ENCODE data around the gene PCSK2.

PCSK2 gene

DNA sequence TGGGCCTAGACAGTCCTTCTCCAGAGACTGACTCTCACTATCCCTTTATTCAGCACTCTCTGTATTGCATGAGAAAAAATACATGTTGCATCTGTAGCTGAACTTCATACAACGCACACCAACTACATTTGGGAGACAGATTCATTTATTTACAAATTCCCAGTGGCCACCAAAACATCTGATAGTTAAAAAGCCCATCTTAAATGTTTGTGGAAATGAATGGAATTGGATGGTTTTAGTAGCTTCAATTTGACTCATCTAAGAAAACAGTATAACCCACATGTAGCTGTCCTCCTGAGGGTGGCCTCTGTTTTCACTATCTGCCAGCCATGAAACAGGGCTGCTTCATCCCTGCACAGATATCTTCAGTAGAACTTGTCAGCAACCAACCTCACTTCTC, 116.3 kb downstream of the PCSK2 start:
- no peak for DNase-seq

DNA sequence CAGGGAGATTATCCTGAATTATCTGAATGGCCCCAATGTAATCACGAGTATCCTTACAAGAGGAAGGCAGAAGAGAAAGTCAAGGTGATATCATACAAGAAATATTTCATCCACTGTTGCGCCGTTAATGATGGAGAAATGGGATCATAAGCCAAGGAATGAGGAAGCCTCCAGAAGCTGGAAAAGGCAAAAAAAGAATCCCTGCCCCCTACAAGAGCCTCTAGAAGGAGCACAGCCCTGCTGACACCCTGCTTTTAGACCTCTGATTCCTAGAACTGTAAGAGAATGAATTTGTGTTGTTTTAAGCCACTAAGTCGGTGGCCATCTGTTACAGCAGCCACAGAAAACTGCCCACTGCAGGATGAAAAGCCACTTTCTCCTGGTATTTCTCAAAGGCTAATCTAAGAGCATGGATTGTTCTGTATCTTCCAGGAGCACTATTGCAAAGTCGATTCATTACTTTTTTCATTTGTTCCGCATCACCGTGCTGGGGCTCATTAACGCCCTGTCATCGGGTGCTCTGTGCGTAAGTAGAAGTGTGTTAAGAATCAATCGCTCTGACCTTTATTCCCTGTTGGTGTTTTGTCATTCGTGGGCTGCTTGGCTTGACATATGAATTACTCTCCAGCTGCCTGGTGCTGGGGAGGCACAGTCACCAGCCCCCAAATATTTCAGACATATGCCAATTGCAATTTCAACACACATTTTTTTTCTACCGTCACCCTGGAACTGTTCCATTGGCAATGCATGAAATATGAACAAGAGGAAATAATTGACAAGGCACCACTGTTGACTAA, 117.0 kb downstream of the PCSK2 start:
- DNase-seq: peak; percentile 82

DNA sequence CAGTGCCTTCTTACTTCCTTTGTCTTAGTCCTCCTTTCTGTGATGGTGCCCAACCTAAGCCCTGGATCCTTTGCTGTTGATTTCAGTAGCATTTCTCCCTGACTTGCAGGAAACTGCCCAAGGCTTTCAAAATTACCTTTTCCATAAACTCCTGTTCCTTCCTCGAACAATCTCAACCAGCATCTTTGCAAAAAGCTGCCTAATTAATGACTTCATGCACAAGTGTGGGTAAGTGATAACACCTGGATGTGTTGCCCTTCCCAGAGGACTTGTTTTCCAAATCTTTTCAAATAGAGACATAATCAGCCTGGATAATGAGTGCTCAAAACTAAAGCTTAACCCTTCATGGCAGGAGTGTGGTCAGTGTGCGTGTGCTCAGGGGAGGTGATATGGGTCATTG, 118.0 kb downstream of the PCSK2 start:
- no peak for DNase-seq

DNA sequence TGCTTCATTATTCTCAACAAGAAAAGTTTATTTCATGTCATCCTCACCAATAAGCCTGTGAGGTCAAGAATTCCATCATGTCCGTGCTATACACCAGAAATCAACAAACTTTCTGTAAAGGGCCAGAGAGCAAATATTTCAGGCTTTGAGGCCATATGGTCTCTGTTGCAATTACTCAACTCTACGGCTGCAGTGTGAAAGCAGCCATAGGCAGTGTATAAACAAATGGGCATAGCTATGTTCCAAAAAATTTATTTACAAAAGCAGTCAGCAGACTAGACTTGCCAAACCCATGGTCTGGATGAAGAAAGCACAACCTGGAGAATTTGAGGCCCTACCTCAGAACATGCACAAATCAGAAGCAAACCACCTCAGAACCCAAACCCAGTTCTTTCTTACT, 118.5 kb downstream of the PCSK2 start:
- no peak for DNase-seq

DNA sequence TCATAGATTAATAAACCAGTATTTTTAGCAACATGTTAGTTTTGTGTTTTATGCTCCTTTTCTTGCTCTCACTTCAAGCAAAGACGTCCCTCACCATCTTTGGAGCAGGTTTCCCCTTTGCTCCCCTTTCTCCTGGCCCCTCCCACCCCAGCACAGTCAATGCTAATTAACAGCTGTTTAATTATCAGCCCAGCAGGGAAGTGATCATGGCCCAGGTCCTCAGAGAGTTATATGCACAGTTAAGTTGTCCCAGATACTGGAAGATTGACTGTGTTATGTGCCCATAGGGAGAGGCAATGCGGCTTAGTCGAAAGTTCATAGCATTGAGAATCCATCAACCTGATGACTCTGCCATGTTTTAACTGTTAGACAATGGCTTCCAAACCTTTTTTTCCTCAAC, 123.5 kb downstream of the PCSK2 start:
- DNase-seq: no peak

DNA sequence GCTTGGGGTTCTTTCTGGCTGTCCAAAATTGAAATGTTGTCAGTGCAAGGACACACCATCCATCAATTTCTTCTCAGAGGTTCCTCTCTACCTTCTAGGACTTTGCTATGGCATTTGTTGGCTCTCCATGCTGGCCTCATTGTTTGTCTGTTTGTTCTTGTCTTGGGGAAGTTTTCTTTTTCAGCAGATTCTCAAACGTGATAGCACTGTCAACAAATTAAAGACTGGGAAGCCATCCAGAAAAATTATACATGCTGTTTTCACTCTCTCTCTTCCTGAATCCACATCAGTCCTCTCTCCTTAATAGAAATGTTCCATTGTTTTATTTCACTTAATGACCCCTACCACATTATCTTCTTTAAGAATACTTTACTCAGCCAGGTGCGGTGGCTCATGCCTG, 130.4 kb downstream of the PCSK2 start:
- no peak for DNase-seq

DNA sequence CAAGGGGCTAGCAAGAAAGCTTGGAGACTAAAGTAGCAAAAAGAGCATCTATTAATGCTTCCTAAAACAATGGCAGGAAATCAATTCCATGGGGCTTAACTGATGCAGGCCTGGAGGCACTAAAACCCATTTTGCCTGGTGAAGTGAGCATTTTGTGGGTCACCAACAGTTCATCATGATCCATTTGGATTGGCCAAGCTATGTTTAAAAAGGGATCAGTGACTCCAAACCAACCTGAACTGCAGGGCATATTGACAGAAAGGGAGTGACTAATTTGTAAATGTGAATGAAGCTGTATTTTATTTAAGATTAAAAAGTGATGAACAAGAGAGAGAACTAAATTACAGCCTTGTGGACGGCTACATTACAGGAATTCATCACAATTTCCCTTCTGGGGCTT, 132.0 kb downstream of the PCSK2 start:
- no peak for DNase-seq

DNA sequence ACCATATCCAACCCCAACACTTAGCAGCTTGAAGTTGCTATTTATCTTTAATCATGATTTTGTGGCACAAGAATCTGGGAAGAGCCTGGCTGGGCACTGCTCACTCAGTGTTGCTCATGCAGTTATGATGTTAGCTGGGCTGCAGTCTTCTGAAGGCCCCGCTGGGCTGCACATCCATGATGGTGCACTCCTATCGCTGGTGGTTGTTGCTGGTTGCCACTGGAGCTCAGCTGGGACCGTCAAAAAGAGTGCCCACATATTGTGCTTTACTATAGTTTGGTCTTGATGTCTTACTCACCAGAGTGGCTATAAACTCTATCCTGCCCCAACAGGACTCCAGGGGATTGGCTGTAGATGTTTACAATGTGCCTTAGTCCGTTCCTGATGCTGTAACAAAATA, 137.8 kb downstream of the PCSK2 start:
- no peak for DNase-seq

DNA sequence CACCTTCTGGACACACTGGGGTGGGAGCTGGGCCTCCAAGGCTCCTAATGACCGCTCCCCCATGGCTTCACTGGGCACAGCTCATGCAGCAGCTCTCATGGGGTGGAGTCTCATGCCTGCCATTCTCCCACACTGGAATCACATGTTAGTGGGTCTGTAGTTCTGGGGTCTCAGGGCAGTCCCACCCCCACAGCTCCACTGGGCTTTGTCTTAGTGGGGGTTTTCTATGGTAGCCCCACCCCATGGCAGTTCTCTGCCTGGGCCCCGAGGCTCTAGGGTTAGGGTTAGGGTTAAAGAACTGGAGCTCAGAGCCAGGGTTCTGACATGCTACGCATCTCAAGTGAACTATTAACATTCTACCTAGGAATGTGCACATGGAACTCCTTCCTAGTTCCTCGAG, 139.0 kb downstream of the PCSK2 start:
- no peak for DNase-seq

DNA sequence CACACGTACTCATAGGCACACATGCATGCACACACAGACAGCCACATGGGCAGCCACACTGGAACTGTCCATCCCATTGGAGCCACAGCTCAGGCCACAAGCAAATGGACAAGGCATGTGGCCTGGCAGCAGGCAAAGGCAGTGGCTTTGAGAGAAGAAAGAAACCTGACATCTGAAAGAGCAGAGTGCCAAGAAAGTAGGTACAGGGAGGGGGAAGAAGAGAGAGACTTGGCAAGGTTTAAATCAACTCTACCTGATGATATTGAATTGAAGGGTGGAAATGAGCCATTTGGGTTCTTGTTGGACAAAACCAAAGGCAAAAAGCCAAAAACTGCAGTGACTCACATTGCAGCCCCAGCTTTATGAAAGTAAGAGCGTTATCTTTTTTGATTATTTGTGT, 142.7 kb downstream of the PCSK2 start:
- no peak for DNase-seq

DNA sequence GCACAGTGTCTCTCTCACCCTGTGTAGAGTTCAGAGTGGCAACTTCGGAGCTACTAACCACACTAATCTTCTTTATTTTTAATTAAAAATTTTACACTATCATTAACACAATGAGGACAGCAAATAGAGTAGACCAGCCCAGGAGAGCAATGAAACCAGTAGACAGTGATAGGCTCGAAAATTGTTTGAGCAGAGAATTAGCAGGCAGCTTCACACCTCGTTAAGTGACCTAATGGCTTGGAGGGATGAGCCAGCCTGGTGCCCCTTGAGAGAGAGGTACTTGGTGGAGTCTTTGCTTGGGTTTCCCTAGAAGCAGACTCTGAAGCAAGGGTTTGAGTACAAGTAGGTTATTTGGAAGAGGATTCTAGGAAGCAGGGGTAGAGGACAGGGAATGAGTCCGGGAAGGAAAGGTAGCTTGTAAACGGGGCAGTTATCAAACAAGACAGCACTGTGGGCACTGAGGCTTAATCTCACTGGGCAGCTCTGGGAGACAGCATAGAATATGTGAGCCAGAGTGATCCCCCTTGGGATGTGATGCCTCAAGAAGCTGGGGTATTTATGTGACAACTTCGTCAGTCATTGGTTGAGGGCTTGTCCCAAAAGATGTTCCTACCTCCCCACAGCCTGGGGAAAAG, 146.1 kb downstream of the PCSK2 start:
- DNase-seq: no peak

DNA sequence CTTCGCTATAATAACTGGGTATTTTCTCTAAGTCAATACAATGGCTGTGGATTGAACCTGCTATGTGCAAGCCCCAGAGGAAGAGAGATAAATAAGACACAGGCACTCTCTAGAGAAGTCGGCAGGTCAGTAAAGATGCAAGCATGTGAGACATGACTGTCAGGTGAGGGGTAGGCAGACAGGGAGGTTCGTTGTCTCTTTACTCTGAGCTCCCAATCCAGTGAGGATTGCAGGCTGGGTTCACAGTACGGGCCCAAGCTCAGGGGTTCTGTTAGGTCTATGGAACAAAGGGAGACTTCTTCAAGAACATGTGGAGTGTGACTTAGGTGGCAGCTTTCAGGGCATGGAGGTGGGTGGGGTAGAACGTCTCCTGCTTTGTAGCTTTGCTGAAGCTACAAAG, 147.2 kb downstream of the PCSK2 start:
- no peak for DNase-seq

DNA sequence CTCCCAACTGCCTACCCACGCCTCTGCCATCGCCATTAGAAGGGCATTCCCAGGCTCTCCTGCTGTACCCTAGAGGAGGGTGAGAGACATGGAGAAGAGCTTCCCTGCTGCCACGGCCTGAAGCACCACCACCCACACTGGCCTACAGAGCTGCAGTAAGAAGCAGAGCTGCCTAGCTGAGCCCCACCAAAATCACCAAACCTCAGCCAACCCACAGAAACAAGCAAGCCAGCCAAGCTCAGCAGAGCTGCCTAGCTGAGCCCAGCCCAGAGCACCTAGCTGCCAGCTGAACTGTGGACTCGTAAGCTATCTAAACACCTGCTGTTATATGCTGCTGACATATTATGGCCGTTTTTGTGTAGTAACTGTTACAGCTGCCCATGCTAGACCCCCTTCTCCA, 149.2 kb downstream of the PCSK2 start:
- DNase-seq: no peak

DNA sequence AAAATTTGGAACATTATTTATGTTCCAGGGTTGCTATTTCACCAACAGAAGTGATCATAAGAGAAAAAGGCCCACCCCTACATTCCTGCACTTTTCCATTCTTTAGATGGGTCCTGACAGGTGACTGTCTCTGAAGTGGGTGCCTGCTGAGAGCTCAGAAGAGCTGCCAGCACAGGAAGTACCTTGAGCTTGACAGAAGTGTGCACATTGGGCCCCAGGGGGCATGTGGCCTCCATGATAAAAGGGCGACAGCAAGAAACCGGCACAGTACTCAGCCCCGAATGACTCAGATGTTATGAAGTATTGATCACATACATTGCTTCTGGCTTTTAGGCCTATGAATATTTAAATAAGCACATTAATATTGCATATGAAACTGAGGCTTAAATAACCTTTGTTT, 150.4 kb downstream of the PCSK2 start:
- DNase-seq: no peak

DNA sequence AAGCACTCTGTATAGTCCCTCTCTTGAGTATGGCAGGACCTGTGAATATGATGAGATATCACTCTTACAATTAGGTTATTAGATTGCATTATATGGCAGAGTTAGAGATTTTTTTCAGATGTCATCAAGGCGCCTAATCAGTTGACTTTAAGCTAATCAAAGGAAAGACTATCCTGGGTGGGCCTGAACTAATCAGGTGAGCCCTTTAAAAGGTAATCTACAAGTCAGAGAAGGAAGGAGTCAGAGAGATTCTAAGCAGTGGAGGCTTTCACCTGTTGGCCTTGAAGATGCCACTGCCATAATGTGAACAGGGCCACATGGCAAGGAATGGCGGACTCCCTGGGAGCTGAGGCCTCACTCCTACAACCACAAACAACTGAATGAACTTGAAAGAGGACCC, 152.8 kb downstream of the PCSK2 start:
- no peak for DNase-seq

DNA sequence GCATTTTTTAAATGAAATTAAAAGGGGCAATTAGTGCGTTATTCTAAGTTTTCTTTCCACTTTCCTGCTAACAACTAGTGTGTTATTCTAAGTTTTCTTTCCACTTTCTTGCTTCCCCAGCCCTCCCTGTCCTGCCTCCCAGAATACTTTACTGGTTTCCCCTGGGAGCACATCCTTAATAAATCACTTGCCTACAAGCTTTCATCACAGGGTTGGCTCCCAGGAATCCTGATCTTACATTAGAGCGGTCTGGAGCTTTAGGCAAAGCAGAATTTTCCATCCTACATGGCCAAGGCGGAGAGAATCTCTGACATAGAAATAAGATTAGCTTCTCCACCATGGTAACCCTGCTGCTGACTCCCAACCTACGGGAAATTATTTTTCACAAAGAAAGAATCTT, 154.0 kb downstream of the PCSK2 start:
- no peak for DNase-seq

DNA sequence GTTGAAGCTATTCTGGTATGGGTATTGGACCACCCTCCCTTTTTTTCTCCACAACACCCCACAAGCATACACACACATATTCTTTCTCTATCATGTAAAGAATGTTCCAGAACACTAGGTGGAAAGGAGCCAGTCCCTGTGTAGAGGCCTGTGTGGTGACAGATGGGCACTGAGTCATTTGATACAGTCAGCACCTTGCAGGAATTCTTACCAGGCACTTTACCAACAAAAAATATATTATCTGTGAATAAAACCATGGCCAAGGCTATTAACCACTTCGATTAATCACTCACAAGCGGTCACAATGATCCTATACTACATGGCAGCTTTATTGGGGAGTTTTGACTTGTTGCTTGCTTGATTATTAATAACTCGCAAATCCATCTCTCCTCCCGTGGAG, 154.9 kb downstream of the PCSK2 start:
- no peak for DNase-seq

DNA sequence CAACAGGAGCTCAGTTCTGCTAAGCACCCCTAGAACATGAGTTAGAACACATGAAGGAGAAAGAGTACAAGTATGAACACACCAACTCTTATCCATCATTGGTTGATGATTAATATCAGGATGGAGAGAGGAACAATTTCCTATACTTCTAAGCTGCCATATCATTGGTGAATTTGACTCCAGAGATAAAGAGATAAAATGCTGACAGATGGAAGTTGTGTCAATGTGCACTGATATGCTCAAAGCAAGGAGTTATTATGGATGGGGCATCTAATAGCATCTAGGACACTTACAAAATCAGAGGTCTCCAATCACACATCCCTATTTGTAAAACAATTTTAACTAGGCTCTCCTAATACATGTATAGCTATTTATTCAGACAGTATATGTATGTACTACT, 159.0 kb downstream of the PCSK2 start:
- no peak for DNase-seq

DNA sequence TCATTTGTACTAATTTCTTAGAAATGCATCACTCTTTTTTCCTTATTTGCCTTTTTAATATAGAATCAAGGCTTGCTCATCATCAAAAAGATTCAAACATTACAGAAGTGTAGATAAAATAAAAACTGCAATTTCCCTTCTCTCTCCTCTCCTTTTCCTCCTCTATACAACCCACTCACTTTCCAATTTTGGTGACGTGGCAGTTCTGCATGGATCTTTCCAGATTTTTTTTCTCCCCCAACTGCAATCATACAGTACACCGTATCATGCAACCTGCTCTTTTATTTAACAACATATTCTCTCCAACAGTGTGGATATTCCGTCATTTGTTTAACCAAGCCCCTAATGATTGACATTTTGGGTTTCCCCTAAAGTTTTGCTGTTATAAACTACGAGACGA, 163.8 kb downstream of the PCSK2 start:
- no peak for DNase-seq

DNA sequence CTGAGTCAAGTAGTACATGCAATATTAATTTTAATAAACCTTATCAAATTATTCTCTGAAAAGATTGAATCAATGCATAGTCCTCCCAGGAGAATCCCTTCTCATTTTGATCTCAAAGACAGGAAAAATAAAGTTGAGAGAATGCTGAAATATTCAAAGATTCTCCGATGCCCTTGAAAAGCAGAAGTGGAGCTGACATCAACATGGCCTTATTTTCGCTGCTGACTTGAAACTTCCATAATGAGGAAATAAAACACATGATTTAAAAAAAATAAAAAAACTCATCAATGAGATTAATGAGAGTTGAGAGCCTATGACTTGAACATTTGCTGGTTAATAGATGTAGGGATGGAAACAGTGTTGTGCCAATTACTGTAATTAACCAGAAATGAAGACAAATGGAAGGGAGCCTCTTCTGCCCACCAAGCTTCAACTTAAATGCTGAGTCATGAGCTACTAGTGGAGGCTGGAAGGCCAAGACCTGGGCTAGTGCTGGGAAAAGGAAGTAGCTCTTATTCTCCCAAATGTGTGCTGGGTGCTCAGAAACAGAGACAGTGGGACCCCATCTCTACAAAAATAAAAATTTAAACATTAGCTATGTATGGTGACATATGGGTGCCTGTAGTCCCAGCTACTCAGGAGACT, 164.4 kb downstream of the PCSK2 start:
- DNase-seq: peak; percentile 85

DNA sequence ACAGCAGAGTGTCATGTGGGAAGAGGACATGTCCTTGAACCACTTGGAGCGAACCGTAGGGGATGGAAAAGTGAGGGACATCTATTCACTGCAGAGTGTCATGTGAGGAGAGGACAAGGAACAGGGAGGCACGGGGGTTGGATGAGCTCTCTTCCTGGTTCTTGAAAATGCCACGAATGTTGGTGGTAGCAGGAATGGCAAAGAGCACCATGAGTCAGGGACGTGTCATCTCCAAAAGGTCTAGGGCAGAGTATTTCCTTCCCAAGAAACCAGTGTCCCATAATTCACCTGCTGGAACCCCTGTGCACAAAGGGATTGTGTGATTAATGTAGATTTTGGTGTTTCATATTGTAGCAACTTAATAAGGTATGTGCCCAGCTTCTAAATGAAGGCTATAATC, 167.6 kb downstream of the PCSK2 start:
- DNase-seq: no peak

DNA sequence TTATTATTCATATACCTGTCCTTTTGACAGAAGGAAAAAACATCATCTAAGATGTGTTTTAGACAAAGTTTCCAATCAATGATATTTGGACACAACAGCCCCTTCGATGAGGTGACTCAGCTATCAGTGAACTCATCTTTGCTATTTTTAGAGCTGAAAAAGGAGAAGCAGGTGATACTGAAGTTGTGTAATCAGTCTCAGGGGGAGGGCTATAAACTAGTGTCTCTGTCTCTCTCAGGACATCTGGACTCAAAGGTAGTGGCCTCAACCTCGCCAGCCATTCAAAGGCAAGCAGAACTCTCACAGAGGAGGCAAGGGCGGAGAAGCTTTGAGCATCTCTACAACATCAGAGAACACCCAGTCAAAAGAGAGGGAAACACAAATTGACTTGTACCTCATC, 168.9 kb downstream of the PCSK2 start:
- DNase-seq: no peak

DNA sequence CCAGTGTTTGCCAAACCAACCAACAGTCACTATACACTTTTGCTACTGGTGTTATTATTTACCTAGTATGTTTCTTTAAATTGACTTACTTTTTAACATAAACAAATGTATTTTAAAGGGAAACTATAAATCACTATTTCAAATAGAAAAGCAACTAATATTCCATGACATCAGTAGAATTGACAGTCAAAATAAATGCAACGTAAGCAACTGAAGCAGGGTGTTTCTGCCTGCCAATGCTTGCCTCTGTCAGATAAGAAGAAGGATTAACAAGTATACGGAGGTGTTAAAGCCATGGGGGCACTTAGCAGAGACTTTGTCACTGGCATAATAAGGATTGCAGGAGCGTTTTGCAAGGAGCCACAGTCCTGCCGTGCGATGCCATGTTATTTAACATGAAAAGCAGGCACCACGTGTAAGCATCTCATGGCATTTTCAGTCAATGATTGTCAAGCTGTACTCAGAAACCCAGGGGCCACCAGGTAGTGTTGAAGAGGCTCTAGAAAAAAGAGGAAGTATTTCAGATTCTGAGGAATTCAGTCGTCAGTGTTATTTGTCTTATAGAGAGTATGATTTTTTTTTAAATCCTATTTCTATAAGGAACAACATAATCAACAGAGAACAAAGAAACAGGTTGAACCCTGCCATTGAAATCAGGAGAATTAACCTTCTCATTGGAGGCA, 172.6 kb downstream of the PCSK2 start:
- DNase-seq: peak; percentile 57

DNA sequence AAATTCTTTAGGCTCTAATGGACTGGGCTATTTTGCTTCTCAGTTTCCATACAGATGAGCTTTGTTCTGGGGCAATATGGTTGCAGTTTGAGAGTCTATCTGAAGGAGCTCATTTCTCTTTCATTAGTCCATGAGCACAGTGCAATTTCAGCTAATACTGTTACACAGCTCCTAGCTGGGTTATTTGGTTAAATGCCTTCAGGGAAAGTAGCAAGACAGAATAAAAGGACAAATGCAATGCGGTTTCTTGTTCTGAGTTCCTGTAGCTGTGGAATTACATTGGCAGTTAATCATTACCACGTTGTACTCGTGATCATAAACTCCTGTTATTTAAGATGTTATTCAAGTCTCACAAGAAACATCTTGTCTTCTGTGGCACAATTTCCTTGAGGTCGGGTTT, 176.6 kb downstream of the PCSK2 start:
- no peak for DNase-seq

All from NCI-H82 (cell line).